Mesenchymal stem cell (in vitro differentiated cells and primary cell): ENCODE data around the gene KAT14.
A peak's percentile ranks its signal among the peaks of the same experiment; 100 is the strongest.
"Not testable (repeated sequence)": the region's sequence is repeated elsewhere in the genome, so short reads cannot be mapped to it uniquely, and the experiment has no call there.

Experiments
- DNase-seq: peaks from one replicate; pipeline ENCODE4 v3.0.0-alpha.2; 2013
- H2AFZ ChIP-seq: one replicate; pipeline ENCODE4 v1.6.1; 2013; ENCODE audit warnings: low read depth, mild to moderate bottlenecking, control low read depth, inconsistent platforms, low read length, moderate library complexity
- H2AK5ac ChIP-seq: 2 replicates; pipeline ENCODE4 v1.6.1; 2013; ENCODE audit warnings: low read length, moderate library complexity, mild to moderate bottlenecking, inconsistent platforms; ENCODE audit not compliant: severe bottlenecking
- H2BK120ac ChIP-seq: one replicate; pipeline ENCODE4 v1.6.1; 2013; ENCODE audit warnings: low read depth, mild to moderate bottlenecking, inconsistent platforms, low read length, moderate library complexity
- H2BK12ac ChIP-seq, 2 experiments: one replicate each; pipeline ENCODE4 v1.6.1; 2013; ENCODE audit warnings: inconsistent platforms in 2 of 2, low read length in 2 of 2, mild to moderate bottlenecking in 2 of 2, moderate library complexity in 2 of 2, control low read depth in 1 of 2
- H2BK15ac ChIP-seq: one replicate; pipeline ENCODE4 v1.6.1; 2013; ENCODE audit warnings: mild to moderate bottlenecking, low read depth, inconsistent platforms; ENCODE audit not compliant: poor library complexity, severe bottlenecking
- H2BK5ac ChIP-seq: 2 replicates; pipeline ENCODE4 v1.6.1; 2013; ENCODE audit warnings: low read depth, mild to moderate bottlenecking, low read length, control low read depth, inconsistent platforms; ENCODE audit not compliant: poor library complexity, severe bottlenecking
- H3K14ac ChIP-seq, 2 experiments: one replicate each; pipeline ENCODE4 v1.6.1; 2013; ENCODE audit warnings: inconsistent platforms in 2 of 2, low read length in 2 of 2, control low read depth in 1 of 2, mild to moderate bottlenecking in 1 of 2, moderate library complexity in 1 of 2
- H3K18ac ChIP-seq, 2 experiments: one replicate each; pipeline ENCODE4 v1.6.1; 2013; ENCODE audit warnings: inconsistent platforms in 2 of 2, low read length in 2 of 2, control low read depth in 1 of 2, low read depth in 1 of 2, mild to moderate bottlenecking in 1 of 2
- H3K23ac ChIP-seq, 2 experiments: one replicate each; pipeline ENCODE4 v1.6.1; 2013; ENCODE audit warnings: inconsistent platforms in 2 of 2, low read length in 2 of 2, mild to moderate bottlenecking in 2 of 2, moderate library complexity in 2 of 2, control low read depth in 1 of 2
- H3K27ac ChIP-seq: 2 replicates; pipeline ENCODE4 v1.5.1; 2013; ENCODE audit warnings: mild to moderate bottlenecking, moderate library complexity, low read length, control low read depth, inconsistent platforms; ENCODE audit not compliant: poor library complexity, severe bottlenecking
- H3K27me3 ChIP-seq, 2 experiments: 2 replicates each; pipeline versions ENCODE4 v1.6.1 to v1.7.0; 2013; ENCODE audit warnings: low read length in 2 of 2, mild to moderate bottlenecking in 2 of 2, moderate library complexity in 2 of 2, control low read depth in 1 of 2, inconsistent platforms in 1 of 2; ENCODE audit not compliant: control insufficient read depth in 1 of 2, insufficient read depth in 1 of 2
- H3K36me3 ChIP-seq, 2 experiments: 2 replicates each; pipeline versions ENCODE4 v1.6.1 to v1.7.0; 2013; ENCODE audit warnings: low read length in 2 of 2, control low read depth in 1 of 2, inconsistent platforms in 1 of 2, low read depth in 1 of 2, mild to moderate bottlenecking in 1 of 2; ENCODE audit not compliant: insufficient read depth in 2 of 2, control insufficient read depth in 1 of 2
- H3K4ac ChIP-seq, 2 experiments: one replicate each; pipeline ENCODE4 v1.6.1; 2013; ENCODE audit warnings: inconsistent platforms in 2 of 2, low read length in 2 of 2, mild to moderate bottlenecking in 2 of 2, moderate library complexity in 2 of 2, control low read depth in 1 of 2, low read depth in 1 of 2
- H3K4me1 ChIP-seq: 2 replicates; pipeline ENCODE4 v1.6.1; 2013; ENCODE audit warnings: low read depth, low read length, control low read depth; ENCODE audit not compliant: control insufficient read depth, insufficient read depth
- H3K4me2 ChIP-seq: 2 replicates; pipeline ENCODE4 v1.6.1; 2013; ENCODE audit warnings: low read length, mild to moderate bottlenecking, inconsistent platforms; ENCODE audit not compliant: poor library complexity, severe bottlenecking
- H3K4me3 ChIP-seq, 2 experiments: 2 replicates each; pipeline versions ENCODE4 v1.5.1 to v1.7.0; 2013; ENCODE audit warnings: low read length in 2 of 2, mild to moderate bottlenecking in 2 of 2, control low read depth in 1 of 2, low read depth in 1 of 2; ENCODE audit not compliant: insufficient read depth in 1 of 2
- H3K79me1 ChIP-seq: replicated peaks from 2 replicates; pipeline ENCODE4 v1.6.1; 2013; ENCODE audit warnings: mild to moderate bottlenecking, control low read depth, low read length, inconsistent platforms; ENCODE audit not compliant: poor library complexity, severe bottlenecking
- H3K9ac ChIP-seq: 2 replicates; pipeline ENCODE4 v1.7.0; 2013; ENCODE audit warnings: mild to moderate bottlenecking, low read length, moderate library complexity
- H3K9me3 ChIP-seq: 2 replicates; pipeline ENCODE4 v1.7.0; 2013; ENCODE audit warnings: mild to moderate bottlenecking, low read length; ENCODE audit not compliant: control insufficient read depth
- H4K8ac ChIP-seq: one replicate; pipeline ENCODE4 v1.6.1; 2013; ENCODE audit warnings: inconsistent platforms, mild to moderate bottlenecking, low read length, moderate library complexity
- H4K91ac ChIP-seq: one replicate; pipeline ENCODE4 v1.6.1; 2013; ENCODE audit warnings: mild to moderate bottlenecking, low read length, inconsistent platforms
- WGBS: methylation state at CpG from one replicate; pipeline ENCODE4 v1.1.7; 2013; ENCODE audit warnings: mixed read lengths; 5-methylcytosine and 5-hydroxymethylcytosine counted together

Gene KAT14

DNA sequence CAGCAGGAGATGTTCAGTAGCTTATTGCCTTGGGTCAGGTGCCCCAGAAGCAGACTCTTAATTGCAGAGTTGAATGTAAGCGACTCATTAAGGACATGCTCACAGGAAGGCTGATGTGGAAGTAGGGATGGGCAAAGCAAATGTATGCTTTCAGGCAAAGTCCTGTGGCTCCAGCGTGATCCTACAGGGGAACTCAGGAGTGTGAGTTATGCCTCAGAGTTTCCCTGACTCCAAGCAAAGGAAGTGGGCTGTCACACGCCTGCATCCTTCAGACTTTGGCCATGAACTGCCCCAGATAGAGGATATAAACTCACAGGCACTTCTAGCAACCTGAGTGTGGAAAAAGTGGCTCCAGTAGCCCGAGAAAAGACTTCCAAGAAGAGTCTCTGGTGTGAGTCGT is 85.7 kb downstream of the KAT14 start:
- Histone ChIP-seq H2AK5ac (no peak overlapping the region), H2BK120ac (no peak overlapping the region), H3K4me2 (no peak overlapping the region), H3K18ac (no peak overlapping the region), H3K27me3 (no peaks in the 10 kb centered on the region), H4K91ac (no peak overlapping the region), H3K36me3 (no peaks in the 10 kb centered on the region), H3K4me1 (peaks cover 14% of the 10 kb centered on the region), H3K23ac (no peak overlapping the region), H3K4me3 (no peak overlapping the region), H3K79me1 (no peaks in the 10 kb centered on the region), H2BK5ac (no peak overlapping the region), H4K8ac (no peak overlapping the region), H2AFZ (no peak overlapping the region), H3K4ac (no peak overlapping the region), H3K9me3 (peaks cover 7% of the 10 kb centered on the region), H2BK12ac (no peak overlapping the region), H3K14ac (no peak overlapping the region), H2BK15ac (no peak overlapping the region), H3K27ac (no peak overlapping the region), H3K9ac (no peak overlapping the region)
- DNase-seq, result no peak
- WGBS, result 63% methylated on average over 5 of the region's 5 CpGs

GRCh38 chr20:18224968-18225568 is 87.4 kb downstream of the KAT14 start:
- Histone ChIP-seq H3K79me1 (no peaks in the 10 kb centered on the region), H3K23ac (no peak overlapping the region), H3K9me3 (peaks cover 7% of the 10 kb centered on the region), H2AK5ac (no peak overlapping the region), H4K8ac (peak overlapping the region; percentile 23), H2BK15ac (no peak overlapping the region), H3K36me3 (no peaks in the 10 kb centered on the region), H3K4me2 (peak overlapping the region; percentile 66), H3K27ac (peak overlapping the region; percentile 69), H2BK5ac (no peak overlapping the region), H3K14ac (no peak overlapping the region), H3K4me1 (peaks cover 13% of the 10 kb centered on the region), H3K4me3 (peak overlapping the region in 1 of 2 experiments; percentile 68), H2BK120ac (no peak overlapping the region), H2BK12ac (peak overlapping the region in 1 of 2 experiments; percentile 66), H3K9ac (peak overlapping the region; percentile 71), H3K27me3 (no peaks in the 10 kb centered on the region), H2AFZ (no peak overlapping the region), H4K91ac (no peak overlapping the region), H3K18ac (peak overlapping the region in 1 of 2 experiments; percentile 68), H3K4ac (no peak overlapping the region)
- peak; percentile 54 for DNase-seq
- WGBS, result 15% methylated on average over 9 of the region's 9 CpGs

DNA sequence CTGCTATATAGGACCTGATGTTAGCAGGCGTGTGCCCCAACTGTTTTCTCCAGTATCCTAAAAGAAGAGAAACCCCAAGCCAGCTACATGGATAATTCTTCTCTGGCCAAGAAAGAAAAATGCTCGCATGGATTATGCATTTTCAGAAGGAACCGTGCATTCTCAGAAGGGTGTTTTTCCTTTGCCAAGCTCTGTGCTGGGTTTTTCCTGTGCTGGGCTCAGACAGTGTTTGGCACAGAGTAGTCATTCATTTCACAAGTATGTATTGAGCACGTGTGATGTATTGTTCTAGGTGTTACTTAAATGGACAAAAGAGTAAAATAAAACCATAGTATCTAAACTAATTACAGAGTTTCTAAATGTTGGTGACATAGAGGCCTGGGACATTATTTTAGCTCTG is 88.0 kb downstream of the KAT14 start:
- H2BK120ac ChIP-seq, result no peak overlapping the region
- H3K23ac ChIP-seq, result no peak overlapping the region
- H3K27ac ChIP-seq, result peak overlapping the region; percentile 57
- no peak overlapping the region for H2AFZ ChIP-seq
- H3K36me3 ChIP-seq, result no peaks in the 10 kb centered on the region
- H4K8ac ChIP-seq, result no peak overlapping the region
- H3K79me1 ChIP-seq, result no peaks in the 10 kb centered on the region
- H3K4ac ChIP-seq, result no peak overlapping the region
- peaks cover 7% of the 10 kb centered on the region for H3K9me3 ChIP-seq
- DNase-seq, result peak; percentile 1
- peaks cover 13% of the 10 kb centered on the region for H3K4me1 ChIP-seq
- H3K9ac ChIP-seq, result peak overlapping the region; percentile 71
- no peak overlapping the region for H2AK5ac ChIP-seq
- no peak overlapping the region for H2BK5ac ChIP-seq
- peak overlapping the region in 1 of 2 experiments; percentile 68 for H3K18ac ChIP-seq
- H3K14ac ChIP-seq, result no peak overlapping the region
- H2BK15ac ChIP-seq, result no peak overlapping the region
- H2BK12ac ChIP-seq, result peak overlapping the region in 1 of 2 experiments; percentile 66
- H3K4me2 ChIP-seq, result no peak overlapping the region
- H4K91ac ChIP-seq, result no peak overlapping the region
- peak overlapping the region in 1 of 2 experiments; percentile 68 for H3K4me3 ChIP-seq
- 80% methylated on average over 3 of the region's 4 CpGs for WGBS
- H3K27me3 ChIP-seq, result no peaks in the 10 kb centered on the region

DNA sequence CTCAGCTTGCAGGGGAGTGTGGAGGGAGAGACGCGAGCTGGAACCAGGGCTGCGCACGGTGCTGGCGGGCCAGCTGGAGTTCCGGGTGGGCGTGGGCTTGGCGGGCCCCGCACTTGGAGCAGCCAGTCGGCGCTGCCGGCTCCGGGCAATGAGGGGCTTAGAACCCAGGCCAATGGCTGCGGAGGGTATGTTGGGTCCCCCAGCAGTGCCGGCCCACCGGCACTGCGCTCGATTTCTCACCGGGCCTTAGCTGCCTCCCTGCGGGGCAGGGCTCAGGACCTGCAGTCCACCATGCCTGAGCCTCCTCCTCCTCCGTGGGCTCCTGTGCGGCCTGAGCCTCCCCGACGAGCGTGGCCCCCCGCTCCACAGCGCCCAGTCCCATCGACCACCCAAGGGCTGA is 89.1 kb downstream of the KAT14 start:
- H2BK15ac ChIP-seq, H4K8ac ChIP-seq, H3K4me2 ChIP-seq, H2BK12ac ChIP-seq, H3K27me3 ChIP-seq, H3K27ac ChIP-seq, H3K18ac ChIP-seq, H3K79me1 ChIP-seq, H3K9ac ChIP-seq, H3K9me3 ChIP-seq, H3K14ac ChIP-seq, DNase-seq, H2BK120ac ChIP-seq, H2AK5ac ChIP-seq, H3K23ac ChIP-seq, H3K4me3 ChIP-seq, H2AFZ ChIP-seq, H2BK5ac ChIP-seq, H3K36me3 ChIP-seq, H4K91ac ChIP-seq: not testable (repeated sequence)
- WGBS, result 95% methylated on average over 27 of the region's 28 CpGs
- H3K4ac ChIP-seq, result peak overlapping the region in 1 of 2 experiments; percentile 51
- H3K4me1 ChIP-seq, result peaks cover 13% of the 10 kb centered on the region
